GM10248 (cell line): Measurements from ENCODE around the gene HCK.
"Not testable (repeated sequence)": the region's sequence is repeated elsewhere in the genome, so short reads cannot be mapped to it uniquely, and the experiment has no call there.

ENCODE experiments used
- CTCF ChIA-PET: fragments of 300-600 bp; sonication (Branson Sonifier 250); formaldehyde crosslinking; extraction: SDS; loops from one replicate; lab custom pipeline; 2021; ENCODE audit warnings: antibody characterized with exemption; lab: Yijun Ruan, JAX
- POLR2A ChIA-PET: fragments of 350-650 bp; sonication (Branson Sonifier 250); formaldehyde crosslinking; extraction: SDS; loops from one replicate; lab custom pipeline; 2020; ENCODE audit warnings: antibody characterized with exemption; lab: Yijun Ruan, JAX
- DNase-seq: peaks from one replicate; pipeline ENCODE4 v3.0.0; 2012; ENCODE audit errors: extremely low spot score
- CTCF ChIP-seq: IDR thresholded peaks from 2 replicates; pipeline ENCODE4 v1.5.1; 2012; ENCODE audit warnings: mild to moderate bottlenecking, low read depth; ENCODE audit errors: extremely low read depth, missing control alignments, control extremely low read depth

Gene HCK

GRCh38 chr20:32114305-32114960, 62.4 kb downstream of the HCK start:
- POLR2A ChIA-PET = no interaction called here
- CTCF ChIA-PET = no interaction called here
- no peak for TF ChIP-seq CTCF
- DNase-seq = no peak

- TF ChIP-seq CTCF = no peak
- POLR2A ChIA-PET = no interaction called here
- no peak for DNase-seq
- CTCF ChIA-PET = interaction anchor here (1.7 kb wide), 1 partner anchor 10 kb away, joined by 5 read pairs; no protein-coding TSS in a partner anchor
These were observed 63.2 kb downstream of the HCK start for GRCh38 chr20:32115211-32115767.

- POLR2A ChIA-PET = interaction anchor here (0.8 kb wide), 1 partner anchor 35 kb away, joined by 3 read pairs; no protein-coding TSS in a partner anchor
- CTCF ChIA-PET = interaction anchor here (1.4 to 1.7 kb wide), 2 partner anchors 9 to 293 kb away, joined by 4 to 5 read pairs; no protein-coding TSS in a partner anchor
- DNase-seq = no peak
- TF ChIP-seq CTCF = no peak
These were observed 64.1 kb downstream of the HCK start for GRCh38 chr20:32116079-32116521.

- DNase-seq = not testable (repeated sequence)
- ChIA-PET CTCF (interaction anchor here (1.4 to 1.7 kb wide), 2 partner anchors 8 to 294 kb away, joined by 4 to 5 read pairs; no protein-coding TSS in a partner anchor), POLR2A (interaction anchor here (0.8 kb wide), 1 partner anchor 36 kb away, joined by 3 read pairs; no protein-coding TSS in a partner anchor)
These were observed 64.8 kb downstream of the HCK start for GRCh38 chr20:32116796-32117195.

GRCh38 chr20:32118427-32118826, 66.4 kb downstream of the HCK start:
- POLR2A ChIA-PET, DNase-seq: not testable (repeated sequence)
- CTCF ChIA-PET = interaction anchor here (1.1 kb wide), 2 partner anchors 9 to 273 kb away, joined by 3 read pairs; partner anchors contain the start of genes FOXS1 and TM9SF4

- TF ChIP-seq CTCF = no peak
- DNase-seq = no peak
- CTCF ChIA-PET = no interaction called here
- POLR2A ChIA-PET = no interaction called here
These were observed 67.7 kb downstream of the HCK start for GRCh38 chr20:32119734-32120133.

- DNase-seq, CTCF ChIA-PET, POLR2A ChIA-PET: not testable (repeated sequence)
These were observed 69.9 kb downstream of the HCK start for GRCh38 chr20:32121908-32122307.

- ChIA-PET POLR2A (no interaction called here), CTCF (interaction anchor here (1.1 to 1.5 kb wide), 3 partner anchors 10 to 32 kb away, joined by 3 read pairs; no protein-coding TSS in a partner anchor)
- TF ChIP-seq CTCF = no peak
- no peak for DNase-seq
These were observed 71.0 kb downstream of the HCK start for GRCh38 chr20:32123088-32123487.
